HG03565 (cell line): Measurements from ENCODE around the gene FHOD3.

Experiments
- ATAC-seq: cut with Tn5 transposase; IDR thresholded peaks from one replicate; pipeline ENCODE4 v1.9.1; 2021; ENCODE audit warnings: mild to moderate bottlenecking, moderate library complexity; ENCODE audit not compliant: unreplicated experiment

The FHOD3 gene

DNA sequence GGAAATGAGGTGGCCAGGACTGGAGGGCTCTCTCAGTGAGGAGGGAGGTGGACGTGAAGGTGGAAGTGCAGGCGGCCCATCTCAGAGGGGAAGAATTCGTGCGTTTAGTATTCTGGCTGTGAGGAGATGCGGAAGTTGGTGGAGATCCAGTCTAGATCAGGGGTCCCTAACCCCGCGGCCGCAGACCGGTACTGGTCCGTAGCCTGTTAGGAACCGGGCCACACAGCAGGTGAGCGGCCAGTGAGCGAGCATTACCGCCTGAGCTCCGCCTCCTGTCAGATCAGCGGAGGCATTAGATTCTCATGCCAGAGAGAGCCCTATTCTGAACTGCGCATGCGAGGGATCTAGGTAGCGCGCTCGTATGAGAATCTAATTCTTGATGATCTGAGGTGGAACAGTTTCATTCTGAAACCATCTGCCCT, 1.6 kb upstream of the FHOD3 start:
- ATAC-seq: no peak

DNA sequence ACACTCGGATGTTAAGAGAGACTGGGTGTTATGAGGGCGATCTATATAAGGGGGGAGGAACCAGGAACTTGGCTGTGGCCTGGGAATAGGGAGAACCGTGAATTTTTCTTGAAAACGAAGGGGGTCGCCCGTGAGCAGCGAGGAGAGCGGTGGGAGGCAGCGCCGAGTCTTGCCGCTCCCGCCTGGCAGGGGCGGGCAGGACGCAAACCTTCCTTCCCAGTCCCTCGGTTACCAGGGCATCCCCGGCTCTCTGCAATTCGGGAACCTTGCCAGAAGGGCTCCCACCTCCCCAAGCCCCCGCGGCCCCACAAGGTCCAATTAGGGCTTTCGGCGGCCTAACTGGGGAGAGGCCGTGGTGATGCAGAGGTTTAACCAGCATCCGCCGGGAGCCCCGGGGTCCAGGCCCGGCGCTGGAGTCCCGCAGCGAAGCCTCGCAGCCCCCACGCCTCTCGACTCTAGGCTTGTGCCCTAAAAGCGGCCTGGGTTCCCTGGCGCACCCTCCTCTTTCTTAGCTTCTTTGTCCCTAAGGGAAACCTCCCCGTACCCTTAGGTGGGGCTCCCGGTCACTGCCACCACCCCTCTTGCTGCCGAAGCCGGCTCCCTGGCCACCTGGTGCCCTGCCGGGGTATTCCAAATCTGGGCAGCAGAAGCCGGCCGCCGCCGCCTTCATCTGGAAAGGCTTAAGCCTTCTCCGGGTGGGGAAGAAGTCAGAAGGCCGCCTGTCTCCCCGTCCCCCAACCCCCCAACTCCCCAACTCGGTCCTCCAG, 680 bp upstream of the FHOD3 start:
- no peak for ATAC-seq

DNA sequence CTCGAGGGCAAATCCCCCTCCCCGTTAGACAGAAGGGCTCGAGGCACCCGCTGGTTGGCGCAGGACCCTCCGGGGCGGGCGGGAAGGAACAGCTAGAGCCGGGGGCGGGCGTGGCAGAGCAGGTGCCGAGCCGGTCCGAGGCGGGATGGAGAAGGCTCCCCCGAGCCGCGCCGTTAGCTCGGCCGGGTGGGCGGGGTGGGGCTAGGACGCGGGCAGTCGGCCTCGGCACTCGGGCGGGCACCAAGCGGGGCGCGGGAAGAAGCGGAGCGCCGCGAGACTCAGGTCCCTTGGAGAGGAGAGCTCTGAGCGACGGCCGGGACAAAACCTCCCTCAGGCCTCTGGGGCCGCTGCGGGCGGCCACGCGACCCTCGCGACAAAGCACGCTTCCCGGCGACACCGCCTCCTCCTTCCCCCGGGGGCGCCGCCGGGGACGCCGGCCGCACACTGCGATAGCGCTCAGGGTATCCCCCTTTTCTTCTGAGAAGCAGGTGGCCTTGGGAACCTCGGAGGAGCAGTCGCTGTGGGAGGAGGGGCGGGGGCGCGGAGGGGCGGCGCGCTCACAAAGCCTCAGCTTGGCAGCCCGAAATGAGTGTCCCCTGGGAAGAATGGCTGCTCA, 721 bp downstream of the FHOD3 start:
- no peak for ATAC-seq

DNA sequence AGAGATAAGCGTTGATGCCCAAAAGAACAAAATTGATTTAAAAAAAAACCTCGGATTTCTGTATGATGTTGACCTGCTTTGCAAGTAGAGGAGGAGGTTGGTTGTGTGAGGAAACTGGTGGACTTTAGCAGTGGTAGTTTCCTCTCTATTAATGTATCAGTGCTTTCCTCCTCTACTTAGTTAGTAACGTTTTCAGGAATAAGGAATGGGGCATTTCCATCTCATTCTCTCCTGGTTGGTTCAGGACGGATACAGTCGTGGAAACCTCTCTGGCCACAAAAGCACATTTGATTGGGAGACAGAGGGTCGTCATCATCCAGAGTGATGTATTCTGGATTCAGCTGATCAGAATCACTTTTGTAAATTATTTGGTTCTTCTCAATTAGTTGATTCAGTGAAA, 1.5 kb downstream of the FHOD3 start:
- ATAC-seq: no peak

- no peak for ATAC-seq
Observed at GRCh38 chr18:36300211-36300610, 2.7 kb downstream of the FHOD3 start.

DNA sequence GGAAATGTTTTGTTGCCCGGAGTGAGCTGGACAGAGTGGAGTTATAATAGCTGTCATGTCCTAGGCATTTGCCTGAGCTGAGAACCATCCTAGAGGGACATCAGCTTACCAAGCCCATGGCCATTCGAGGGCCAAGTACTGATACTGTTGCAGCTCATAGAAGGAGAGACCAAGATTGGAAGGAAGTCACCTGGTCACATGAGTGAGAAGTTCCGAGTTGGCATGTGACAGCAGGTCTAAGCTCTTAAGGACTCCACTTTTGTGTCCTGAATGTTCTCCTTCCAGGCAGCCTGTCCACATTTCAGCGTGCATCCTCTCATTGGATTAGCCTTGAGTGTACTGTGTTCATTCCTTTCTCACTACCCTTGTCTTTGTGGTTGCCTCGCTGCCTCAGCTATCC, 4.4 kb downstream of the FHOD3 start:
- no peak for ATAC-seq

DNA sequence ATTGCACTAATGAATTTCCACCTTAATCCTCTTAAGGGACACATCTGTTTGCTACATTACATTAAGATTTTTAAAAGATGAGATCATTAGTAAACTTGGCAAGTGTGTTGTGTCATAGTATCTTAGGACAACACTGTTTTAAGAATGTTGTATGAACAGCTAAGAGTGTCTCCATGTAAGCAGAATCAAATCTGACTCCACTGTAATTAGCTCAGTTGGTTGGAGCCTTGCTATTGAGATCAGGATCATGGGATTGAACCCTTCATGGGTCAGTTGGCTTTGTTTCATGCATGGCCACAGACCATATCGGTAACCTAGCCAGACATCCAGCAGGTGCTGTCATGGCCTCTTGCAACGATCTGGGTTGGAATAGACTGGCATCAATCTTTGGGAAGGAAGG, 5.2 kb downstream of the FHOD3 start:
- ATAC-seq: no peak

GRCh38 chr18:36303211-36303844, 5.8 kb downstream of the FHOD3 start:
- no peak for ATAC-seq

DNA sequence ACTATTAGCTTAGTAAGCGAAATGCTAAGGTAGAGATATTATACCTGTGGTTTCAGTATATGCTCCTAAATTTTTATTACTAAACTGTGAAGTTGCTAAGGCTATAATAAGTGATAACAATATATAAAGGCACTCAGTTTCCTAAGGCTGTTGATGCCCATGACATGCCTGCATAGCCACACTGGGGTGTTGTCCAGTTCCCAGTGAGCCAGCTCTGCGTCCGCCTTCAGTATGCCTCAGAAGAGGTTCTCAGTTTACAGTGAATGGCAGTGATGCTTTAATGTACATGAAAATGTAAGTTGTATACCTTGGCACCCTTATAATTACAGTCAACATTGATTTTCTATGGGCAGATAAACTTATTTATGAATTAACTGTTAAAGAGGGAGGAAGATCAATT, 7.2 kb downstream of the FHOD3 start:
- ATAC-seq: no peak

- no peak for ATAC-seq
Observed at GRCh38 chr18:36305375-36305774, 7.9 kb downstream of the FHOD3 start.

DNA sequence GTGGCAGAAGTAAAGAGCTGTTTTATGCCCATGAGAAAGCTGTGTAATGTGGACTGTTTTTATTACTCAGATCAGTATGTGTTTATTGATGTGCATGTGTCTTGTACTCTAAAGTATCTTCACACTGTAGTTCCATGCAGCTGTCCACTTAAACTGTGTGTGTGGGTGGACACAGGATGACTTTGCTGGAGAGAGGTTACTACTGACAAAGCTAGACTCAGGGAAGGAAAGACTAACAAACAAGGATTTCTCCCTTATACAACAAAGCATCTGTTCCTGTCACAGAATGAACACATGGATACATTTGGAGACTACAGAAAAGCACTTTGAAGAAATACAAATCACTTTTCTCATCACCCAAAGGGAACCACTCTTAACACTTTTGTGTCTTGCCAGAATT, 10.0 kb downstream of the FHOD3 start:
- no peak for ATAC-seq

DNA sequence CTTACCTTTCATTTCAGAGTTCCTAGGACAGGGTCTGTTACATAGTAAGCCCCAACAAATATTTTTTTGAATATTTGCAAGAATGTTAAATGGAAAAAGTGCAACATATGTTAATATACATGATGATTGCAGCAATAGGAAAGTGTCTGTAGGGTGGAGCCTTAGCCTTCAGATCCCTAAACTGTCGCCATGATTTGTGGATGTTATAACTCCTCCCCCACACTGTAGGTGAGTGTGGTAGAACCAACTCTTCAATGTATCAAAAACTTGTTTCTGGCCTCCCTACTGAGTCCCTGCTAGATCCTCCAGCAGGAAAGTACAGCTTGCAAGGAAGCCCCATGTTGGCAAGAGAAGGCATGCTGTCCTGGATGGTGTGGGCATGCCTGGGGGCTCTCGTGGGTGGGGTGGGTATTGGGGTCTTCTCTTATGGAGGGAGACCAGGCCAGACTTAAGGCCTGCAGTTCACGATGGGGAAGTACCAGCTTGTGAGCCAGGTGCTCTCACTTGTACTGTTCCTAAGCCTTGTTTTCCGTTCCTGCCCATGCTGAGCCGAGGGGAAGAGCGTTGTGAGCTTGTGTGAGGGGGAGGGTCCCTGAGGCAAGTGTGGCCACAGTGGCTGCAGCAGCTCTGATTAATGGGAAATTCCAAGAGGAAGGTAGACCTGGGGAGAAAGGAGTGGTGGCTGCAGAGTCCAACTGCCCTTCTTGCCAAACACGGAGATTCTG, 11.4 kb downstream of the FHOD3 start:
- no peak for ATAC-seq

DNA sequence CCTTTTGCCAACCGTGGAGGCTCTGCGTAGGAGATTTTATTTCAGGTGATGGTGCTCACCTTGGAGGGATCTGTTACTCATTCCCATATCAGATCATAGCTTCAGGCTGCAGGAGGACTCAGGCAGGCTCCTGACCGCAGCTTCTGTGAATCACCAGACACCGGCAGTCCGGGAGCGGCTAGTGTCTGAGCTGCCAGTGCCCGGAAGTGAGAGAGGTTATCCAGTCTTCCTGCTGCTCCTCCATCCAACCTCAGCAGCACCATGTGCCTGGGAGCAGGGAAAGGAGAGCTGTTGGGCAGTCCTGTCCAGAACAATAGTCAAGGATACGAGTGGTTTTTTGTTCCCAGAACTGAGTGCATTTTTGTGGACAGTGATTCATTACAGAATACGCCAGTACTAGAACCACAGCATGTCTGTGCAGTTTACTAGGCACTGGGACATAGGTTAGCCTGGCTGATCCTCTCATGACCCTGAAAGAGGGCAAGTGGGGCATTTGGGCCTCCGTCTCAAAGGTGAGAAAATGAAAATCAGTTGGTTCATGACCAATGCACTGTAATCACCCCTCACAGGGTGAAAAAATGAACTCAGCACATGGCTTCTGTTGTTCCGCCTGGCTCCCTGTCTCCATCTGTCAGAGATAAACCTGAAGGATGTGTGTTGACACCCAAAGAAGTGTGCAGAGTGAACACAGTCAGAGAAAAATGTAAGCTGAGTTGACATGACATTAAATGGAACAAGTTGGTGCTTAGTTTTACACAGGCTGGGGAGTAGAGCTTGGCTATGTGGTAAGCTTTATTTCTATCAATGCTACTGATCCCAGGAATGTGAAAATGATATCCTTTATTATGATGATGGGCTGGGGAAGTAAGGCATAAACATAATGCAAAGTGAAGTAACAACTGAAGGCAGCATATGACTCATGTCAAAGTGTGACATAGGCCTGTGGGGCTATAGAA, 12.2 kb downstream of the FHOD3 start:
- ATAC-seq: no peak

DNA sequence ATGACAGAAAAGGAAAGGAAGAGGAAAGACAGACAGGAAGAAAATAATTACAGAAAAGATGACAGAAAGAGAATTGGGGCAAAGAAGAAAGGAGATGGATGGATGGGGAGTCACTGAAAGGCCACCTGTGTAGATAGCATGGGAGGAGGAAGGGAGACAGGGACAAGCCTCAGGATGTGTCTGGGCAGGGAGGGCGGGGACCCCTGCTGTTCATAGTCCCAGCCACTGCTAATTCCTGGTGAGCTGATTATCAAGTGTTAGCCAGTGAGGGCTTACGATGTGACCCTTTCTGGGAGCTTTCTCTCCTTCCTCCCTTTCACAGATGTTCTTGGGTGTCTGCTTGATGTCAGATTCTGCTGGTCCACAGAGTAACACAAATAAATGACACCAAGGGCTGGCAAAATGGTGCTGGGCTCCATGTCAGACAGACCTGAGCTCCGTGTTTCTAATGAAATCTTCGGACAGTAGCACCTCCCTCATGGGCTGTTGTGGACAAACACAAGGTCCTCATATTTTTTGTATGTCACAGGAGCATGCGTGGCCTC, 13.6 kb downstream of the FHOD3 start:
- no peak for ATAC-seq

DNA sequence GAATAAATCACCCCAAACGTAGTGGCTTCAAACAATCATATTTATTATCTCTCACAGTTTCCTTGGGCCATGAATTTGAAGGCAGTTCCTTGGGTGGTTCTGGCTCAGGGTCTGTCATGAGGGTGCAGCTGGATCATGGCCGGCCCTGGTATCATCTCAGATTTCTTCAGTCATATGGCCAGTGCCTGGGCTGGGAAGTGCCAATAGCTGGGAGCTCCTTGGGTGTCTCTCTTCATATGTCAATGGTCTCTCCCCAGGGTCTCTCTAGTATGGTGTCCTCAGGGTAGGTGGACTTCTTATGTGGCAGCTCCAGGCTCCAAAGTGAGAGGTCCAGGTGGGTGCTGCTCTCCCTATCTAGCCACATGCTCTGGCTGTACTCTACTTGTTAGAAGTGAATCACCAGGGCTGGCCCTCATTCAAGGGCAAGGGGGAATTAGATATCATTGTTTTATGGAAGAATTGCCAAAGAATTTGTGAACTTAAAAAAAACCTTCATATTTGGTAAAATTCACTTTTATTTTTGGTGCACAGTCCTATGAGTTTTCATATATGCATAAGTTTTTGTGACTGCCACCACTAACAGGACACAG, 15.4 kb downstream of the FHOD3 start:
- ATAC-seq: no peak

GRCh38 chr18:36314098-36314497, 16.6 kb downstream of the FHOD3 start:
- no peak for ATAC-seq

GRCh38 chr18:36314754-36315153, 17.2 kb downstream of the FHOD3 start:
- no peak for ATAC-seq

DNA sequence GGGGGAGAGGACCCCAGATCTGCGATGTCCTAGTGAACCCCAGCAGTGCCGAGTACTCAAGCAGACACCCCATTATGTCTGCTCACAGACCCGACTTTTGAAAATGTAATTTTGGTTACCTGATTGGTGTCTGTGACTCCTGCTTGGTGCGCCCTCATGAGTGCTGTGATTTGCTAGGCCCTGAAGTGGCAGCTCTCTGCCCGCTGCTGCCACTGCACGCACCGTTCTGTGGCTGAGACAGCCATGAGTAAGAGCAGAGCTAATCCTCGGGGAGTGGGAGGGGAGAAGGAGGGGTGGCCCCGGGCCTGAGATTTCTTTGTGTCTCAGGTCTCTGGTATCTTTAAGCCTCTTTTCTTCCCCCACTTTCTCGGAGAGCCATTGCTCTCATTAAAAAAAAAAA, 18.2 kb downstream of the FHOD3 start:
- ATAC-seq: no peak

DNA sequence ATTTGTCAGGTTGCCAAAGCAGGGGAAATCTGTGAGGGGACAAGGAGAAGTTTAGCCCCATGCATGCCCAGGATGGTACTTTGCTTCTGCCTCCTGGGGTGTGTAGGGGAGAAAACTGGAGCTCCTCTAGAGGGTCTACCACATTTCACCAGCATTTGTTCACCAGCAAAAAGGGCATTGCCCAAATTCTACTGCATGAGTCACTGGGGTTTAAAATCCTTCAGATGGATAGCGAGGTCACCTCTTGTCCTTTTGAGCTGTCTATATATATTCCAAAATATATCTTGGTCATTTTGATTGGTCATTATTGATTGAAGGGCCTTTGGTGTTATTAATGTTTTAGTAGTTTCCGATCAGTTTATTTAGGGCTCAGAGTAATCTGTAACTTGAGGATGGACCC, 18.7 kb downstream of the FHOD3 start:
- no peak for ATAC-seq
